Fibroblast of villous mesenchyme (primary cell): ENCODE data around the gene ARPP21. TPM values are rescaled to one million over a fixed set of nuclear protein-coding genes. Genes with fewer than 3 reads are reported as not detected.

ENCODE experiments used
- DNase-seq: peaks from one replicate; pipeline ENCODE4 v3.0.0-alpha.2; 2010; ENCODE audit warnings: low read depth
- H3K4me3 ChIP-seq: 2 replicates; pipeline ENCODE4 v1.5.1; 2011; ENCODE audit warnings: low read depth, mild to moderate bottlenecking, low read length
- CTCF ChIP-seq: IDR thresholded peaks from 2 replicates; pipeline ENCODE4 v1.5.1; 2012; ENCODE audit warnings: low read depth, mild to moderate bottlenecking, low read length; ENCODE audit not compliant: insufficient read depth
- total RNA-seq: library from RNA; depleted of rRNA; stranded (reverse); fragments of >200 nt; gene quantifications from 2 replicates; pipeline ENCODE4 v1.2.3, GENCODE V29; 2012

ARPP21 gene
- total RNA-seq, 1 donor, result not detected

GRCh38 chr3:35737934-35738706, 98.8 kb downstream of the ARPP21 start:
- H3K4me3 ChIP-seq, result no peak overlapping the region
- no peak for TF ChIP-seq CTCF
- no peak for DNase-seq

GRCh38 chr3:35739181-35739809, 100.0 kb downstream of the ARPP21 start:
- no peak overlapping the region for H3K4me3 ChIP-seq
- TF ChIP-seq CTCF, result no peak
- DNase-seq, result peak; percentile 1

GRCh38 chr3:35739964-35740527, 100.7 kb downstream of the ARPP21 start:
- no peak overlapping the region for H3K4me3 ChIP-seq
- no peak for TF ChIP-seq CTCF
- DNase-seq, result no peak

GRCh38 chr3:35743218-35743617, 103.9 kb downstream of the ARPP21 start:
- TF ChIP-seq CTCF, result no peak
- no peak for DNase-seq
- H3K4me3 ChIP-seq, result no peak overlapping the region

GRCh38 chr3:35744419-35744818, 105.1 kb downstream of the ARPP21 start:
- H3K4me3 ChIP-seq, result no peak overlapping the region
- no peak for DNase-seq
- no peak for TF ChIP-seq CTCF

GRCh38 chr3:35745351-35745750, 106.0 kb downstream of the ARPP21 start:
- no peak for DNase-seq
- TF ChIP-seq CTCF, result no peak
- H3K4me3 ChIP-seq, result no peak overlapping the region
